Subcutaneous abdominal adipose tissue (tissue), 5 donors: Measurements from ENCODE around the gene PARP2.
"Not testable (repeated sequence)": the region's sequence is repeated elsewhere in the genome, so short reads cannot be mapped to it uniquely, and the experiment has no call there.

Source experiments
- H3K27ac ChIP-seq: one replicate; pipeline ENCODE4 v1.7.0; 2013; ENCODE audit warnings: low read depth, mild to moderate bottlenecking, inconsistent platforms, low read length, moderate library complexity
- H3K27me3 ChIP-seq, 5 donors: one replicate each; pipeline ENCODE4 v1.7.0; 2013; ENCODE audit warnings: low read length in 5 of 5, inconsistent platforms in 1 of 5; ENCODE audit not compliant: control insufficient read depth in 5 of 5, insufficient read depth in 4 of 5
- H3K36me3 ChIP-seq, 5 donors: one replicate each; pipeline ENCODE4 v1.7.0; 2013; ENCODE audit warnings: low read length in 5 of 5; ENCODE audit not compliant: control insufficient read depth in 5 of 5, insufficient read depth in 5 of 5
- H3K4me1 ChIP-seq, 5 donors: one replicate each; pipeline ENCODE4 v1.7.0; 2013; ENCODE audit warnings: low read length in 5 of 5, mild to moderate bottlenecking in 3 of 5, moderate library complexity in 1 of 5; ENCODE audit not compliant: control insufficient read depth in 5 of 5, insufficient read depth in 5 of 5
- H3K4me3 ChIP-seq, 5 donors: one replicate each; pipeline ENCODE4 v1.7.0; 2013; ENCODE audit warnings: low read length in 5 of 5, low read depth in 1 of 5
- H3K9ac ChIP-seq, 5 donors: one replicate each; pipeline ENCODE4 v1.7.0; 2013; ENCODE audit warnings: low read length in 5 of 5, mild to moderate bottlenecking in 4 of 5, moderate library complexity in 3 of 5
- H3K9me3 ChIP-seq, 5 donors: one replicate each; pipeline ENCODE4 v1.7.0; 2013; ENCODE audit warnings: low read length in 5 of 5; ENCODE audit not compliant: control insufficient read depth in 5 of 5
- donor health status: healthy.
- donor health status: healthy.
- donor health status: healthy.
- donor health status: healthy.
- donor health status: healthy.

PARP2 gene

GRCh38 chr14:20345366-20345765 is 1.9 kb downstream of the PARP2 start:
- H3K36me3 ChIP-seq: peaks cover 19 to 46% (median 25%) of the 10 kb centered on the region in 5 donors
- H3K9me3 ChIP-seq: no peaks in the 10 kb centered on the region
- H3K4me1 ChIP-seq: peaks cover 8 to 12% (median 9%) of the 10 kb centered on the region in 5 donors
- no peak overlapping the region for H3K27ac ChIP-seq
- H3K27me3 ChIP-seq: peaks cover 0 to 4% (median 0%) of the 10 kb centered on the region in 5 donors
- no peak overlapping the region for H3K9ac ChIP-seq
- H3K4me3 ChIP-seq: no peak overlapping the region

DNA sequence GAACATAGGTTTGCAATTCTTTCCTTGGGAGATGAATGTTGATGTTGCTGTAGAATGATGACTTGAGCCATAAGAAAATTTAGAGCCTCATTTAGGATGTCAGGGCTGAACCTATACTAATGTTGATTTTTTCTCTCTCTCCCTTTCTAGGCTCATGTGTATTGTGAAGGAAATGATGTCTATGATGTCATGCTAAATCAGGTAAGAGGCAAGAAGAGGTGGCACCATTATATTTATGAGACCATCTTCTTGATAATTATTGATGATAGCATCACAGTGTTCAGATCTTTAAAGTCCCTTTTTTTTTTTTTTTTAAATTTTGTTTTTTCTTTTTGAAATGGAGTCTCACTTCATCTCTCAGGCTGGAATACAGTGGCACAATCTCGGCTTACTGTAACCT is 3.3 kb downstream of the PARP2 start:
- no peak overlapping the region for H3K4me3 ChIP-seq
- no peak overlapping the region for H3K27ac ChIP-seq
- peaks cover 8 to 12% (median 9%) of the 10 kb centered on the region in 5 donors for H3K4me1 ChIP-seq
- H3K36me3 ChIP-seq: peaks cover 24 to 57% (median 33%) of the 10 kb centered on the region in 5 donors
- peaks cover 0 to 4% (median 0%) of the 10 kb centered on the region in 5 donors for H3K27me3 ChIP-seq
- H3K9me3 ChIP-seq: no peaks in the 10 kb centered on the region
- no peak overlapping the region for H3K9ac ChIP-seq

DNA sequence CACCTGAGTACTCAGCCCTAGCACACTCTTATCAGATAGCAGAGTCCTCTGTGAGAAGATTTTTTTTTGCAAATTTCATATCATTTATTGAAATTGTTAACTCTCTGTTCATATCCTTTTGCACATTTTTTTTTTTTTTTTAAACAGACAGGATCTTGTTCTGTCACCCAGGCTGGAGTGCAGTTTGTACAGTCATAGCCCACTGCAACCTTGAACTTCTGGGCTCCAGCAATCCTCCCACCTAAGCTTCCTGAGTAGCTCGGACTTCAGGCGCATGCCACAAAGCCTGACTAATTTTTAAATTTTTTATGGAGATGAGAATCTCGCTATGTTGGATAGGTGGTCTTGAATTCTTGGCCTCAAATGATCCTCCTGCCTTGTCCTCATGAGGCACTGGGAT is 4.3 kb downstream of the PARP2 start:
- H3K9ac ChIP-seq: no peak overlapping the region
- no peaks in the 10 kb centered on the region for H3K9me3 ChIP-seq
- H3K27ac ChIP-seq: no peak overlapping the region
- H3K4me3 ChIP-seq: no peak overlapping the region
- peaks cover 0 to 4% (median 0%) of the 10 kb centered on the region in 5 donors for H3K27me3 ChIP-seq
- H3K36me3 ChIP-seq: peaks cover 31 to 68% (median 43%) of the 10 kb centered on the region in 5 donors
- H3K4me1 ChIP-seq: peaks cover 8 to 9% (median 8%) of the 10 kb centered on the region in 5 donors

GRCh38 chr14:20350282-20350681 is 6.8 kb downstream of the PARP2 start:
- Histone ChIP-seq H3K27ac (no peak overlapping the region), H3K27me3 (no peaks in the 10 kb centered on the region), H3K4me1 (no peaks in the 10 kb centered on the region), H3K9me3 (no peaks in the 10 kb centered on the region), H3K4me3 (no peak overlapping the region), H3K36me3 (peaks cover 41 to 85% (median 62%) of the 10 kb centered on the region in 5 donors), H3K9ac (no peak overlapping the region)

- Histone ChIP-seq H3K9me3 (no peaks in the 10 kb centered on the region), H3K27ac (no peak overlapping the region), H3K36me3 (peaks cover 41 to 83% (median 60%) of the 10 kb centered on the region in 5 donors), H3K4me3 (no peak overlapping the region), H3K27me3 (no peaks in the 10 kb centered on the region), H3K9ac (no peak overlapping the region), H3K4me1 (no peaks in the 10 kb centered on the region)
Measured at GRCh38 chr14:20350860-20351259, 7.4 kb downstream of the PARP2 start.

GRCh38 chr14:20356422-20356821 is 13.0 kb downstream of the PARP2 start:
- H3K4me1 ChIP-seq: no peaks in the 10 kb centered on the region
- no peaks in the 10 kb centered on the region for H3K9me3 ChIP-seq
- no peak overlapping the region for H3K4me3 ChIP-seq
- H3K27me3 ChIP-seq: no peaks in the 10 kb centered on the region
- peaks cover 46 to 67% (median 62%) of the 10 kb centered on the region in 5 donors for H3K36me3 ChIP-seq
- H3K9ac ChIP-seq: no peak overlapping the region
- no peak overlapping the region for H3K27ac ChIP-seq

DNA sequence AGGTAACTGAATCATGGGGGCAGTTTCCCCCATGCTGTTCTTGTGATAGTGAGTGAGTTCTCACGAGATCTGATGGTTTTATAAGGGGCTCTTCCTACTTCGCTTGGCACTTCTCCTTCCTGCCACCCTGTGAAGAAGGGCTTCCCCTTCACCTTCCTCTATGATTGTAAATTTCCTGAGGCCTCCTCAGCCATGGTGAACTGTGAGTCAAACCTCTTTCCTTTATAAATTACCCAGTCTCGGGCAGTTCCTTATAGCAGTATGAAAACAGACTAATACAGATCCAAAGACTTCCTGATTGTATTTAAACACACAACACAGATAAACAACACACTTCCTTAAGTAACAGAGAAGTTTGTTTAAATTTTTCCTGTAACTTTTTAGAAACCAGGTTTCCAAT is 15.0 kb downstream of the PARP2 start:
- H3K9ac ChIP-seq, H3K27ac ChIP-seq, H3K9me3 ChIP-seq, H3K4me3 ChIP-seq, H3K4me1 ChIP-seq, H3K27me3 ChIP-seq: not testable (repeated sequence)
- peaks cover 45 to 56% (median 54%) of the 10 kb centered on the region in 5 donors for H3K36me3 ChIP-seq

DNA sequence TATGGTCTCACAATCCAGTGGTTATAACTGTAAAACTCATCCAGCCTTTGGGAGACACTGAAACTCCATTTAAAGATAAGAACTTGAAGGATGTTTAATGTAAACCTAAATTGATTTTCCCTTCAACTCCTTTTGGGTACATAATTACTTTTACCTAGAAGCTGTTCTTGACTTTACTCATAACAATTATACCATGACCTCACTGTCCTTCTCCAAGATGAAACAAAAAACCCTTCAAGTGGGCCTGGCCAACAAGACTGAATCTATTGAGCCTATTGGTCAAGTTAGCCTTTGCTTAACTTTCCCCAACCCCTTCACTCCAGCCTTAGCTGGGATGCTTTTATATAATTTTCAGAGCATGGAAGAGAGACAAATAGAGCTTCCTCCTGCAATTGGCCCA is 22.5 kb downstream of the PARP2 start:
- Histone ChIP-seq H3K9me3 (no peaks in the 10 kb centered on the region), H3K27me3 (no peaks in the 10 kb centered on the region), H3K4me1 (no peaks in the 10 kb centered on the region), H3K4me3 (no peak overlapping the region), H3K9ac (no peak overlapping the region), H3K27ac (no peak overlapping the region), H3K36me3 (peaks cover 27 to 65% (median 56%) of the 10 kb centered on the region in 5 donors)

- Histone ChIP-seq H3K36me3 (peaks cover 31 to 99% (median 91%) of the 10 kb centered on the region in 5 donors), H3K9ac (no peak overlapping the region), H3K4me3 (no peak overlapping the region), H3K4me1 (peaks cover 0 to 2% (median 0%) of the 10 kb centered on the region in 5 donors), H3K27ac (no peak overlapping the region), H3K9me3 (no peaks in the 10 kb centered on the region), H3K27me3 (no peaks in the 10 kb centered on the region)
Measured at GRCh38 chr14:20372796-20373195, 29.4 kb downstream of the PARP2 start.

DNA sequence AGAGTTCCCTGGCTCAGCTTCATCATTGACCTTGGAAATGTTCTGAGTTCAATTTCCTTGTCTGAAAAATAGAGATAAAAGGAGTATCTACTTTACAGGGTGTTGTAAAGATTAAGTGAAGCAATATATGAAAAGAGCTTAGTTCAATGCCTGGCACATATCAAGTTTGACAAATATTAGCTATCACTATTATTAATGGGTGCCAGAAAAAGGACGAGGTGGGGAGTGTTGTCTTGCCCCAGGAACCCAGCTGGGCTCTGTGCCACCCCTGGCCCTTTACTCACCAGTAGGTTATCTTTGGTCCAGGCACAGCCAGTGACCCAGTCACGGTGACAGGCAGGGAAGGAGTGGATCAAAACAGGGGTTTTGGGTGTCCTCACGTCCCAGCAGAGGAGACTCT is 32.0 kb downstream of the PARP2 start:
- Histone ChIP-seq H3K4me1 (peaks cover 0 to 2% (median 0%) of the 10 kb centered on the region in 5 donors), H3K4me3 (no peak overlapping the region), H3K27ac (no peak overlapping the region), H3K27me3 (no peaks in the 10 kb centered on the region), H3K9me3 (no peaks in the 10 kb centered on the region), H3K9ac (no peak overlapping the region), H3K36me3 (peaks cover 29 to 100% (median 96%) of the 10 kb centered on the region in 5 donors)
